Prostate gland (tissue), 2 donors: Measurements from ENCODE around the gene DEXI. TPM values are rescaled to one million over a fixed set of nuclear protein-coding genes. Genes with fewer than 3 reads are reported as not detected.
A peak's percentile ranks its signal among the peaks of the same experiment; 100 is the strongest.

Experiments
- DNase-seq: peaks from one replicate; pipeline ENCODE4 v3.0.0-alpha.2; 2019; ENCODE audit warnings: low spot score
- H3K27ac ChIP-seq, 2 donors: fragments of 200-600 bp; sonication (generic); 2 replicates each; pipeline ENCODE4 v1.5.1; 2017 to 2019
- H3K27me3 ChIP-seq: fragments of 200-600 bp; sonication (generic); replicated peaks from 2 replicates; pipeline ENCODE4 v1.5.1; 2019; ENCODE audit not compliant: insufficient read depth
- H3K36me3 ChIP-seq, 2 donors: fragments of 200-600 bp; sonication (generic); 1 replicate in 1 of 2; 2 replicates in 1 of 2; pipeline versions ENCODE4 v1.5.1 to v1.8.1; 2017 to 2019
- H3K4me1 ChIP-seq: fragments of 200-600 bp; sonication (generic); replicated peaks from 2 replicates; pipeline ENCODE4 v1.5.1; 2019
- H3K4me3 ChIP-seq, 2 donors: fragments of 200-600 bp; sonication (generic); 2 replicates each; pipeline ENCODE4 v1.5.1; 2017 to 2019
- H3K9me3 ChIP-seq: fragments of 200-600 bp; sonication (generic); 2 replicates; pipeline ENCODE4 v1.5.1; 2017
- CTCF ChIP-seq, 4 experiments: fragments of 200-600 bp in 2 of 4; fragments of 450-650 bp in 2 of 4; sonication (generic) in 2 of 4; IDR thresholded peaks; 1 replicate in 3 of 4; 2 replicates in 1 of 4; pipeline ENCODE4 v1.5.1; 2016 to 2019; ENCODE audit warnings: antibody characterized with exemption in 4 of 4, mild to moderate bottlenecking in 2 of 4, moderate library complexity in 2 of 4
- POLR2A ChIP-seq: fragments of 450-650 bp; IDR thresholded peaks from one replicate; pipeline ENCODE4 v1.6.1; 2016; ENCODE audit warnings: antibody characterized with exemption, mild to moderate bottlenecking
- POLR2AphosphoS5 ChIP-seq: sonication (generic); formaldehyde crosslinking; IDR thresholded peaks from one replicate; pipeline ENCODE4 v1.6.1; 2017; ENCODE audit warnings: antibody characterized with exemption
- WGBS: methylation state at CpG from one replicate; pipeline ENCODE4 v1.1.5; 2018; 5-methylcytosine and 5-hydroxymethylcytosine counted together
- intact Hi-C: fragments of 100-400 bp; cut with DNase I; formaldehyde crosslinking; loops from one replicate; pipeline ENCODE4 v1.14.2; 2022
- total RNA-seq, 2 donors: library from RNA; depleted of rRNA; stranded (reverse); fragments of >200 nt; gene quantifications; one replicate each; pipeline ENCODE4 v1.1.0, GENCODE V29; 2016

Gene DEXI
- total RNA-seq, 2 donors from 2014 or later = 95.5 to 96.9 TPM

GRCh38 chr16:10951026-10951425 lies 8.8 kb upstream of the DEXI start:
- peaks cover 9% of the 10 kb centered on the region for H3K4me1 ChIP-seq
- no peaks in the 10 kb centered on the region for H3K27me3 ChIP-seq
- H3K27ac ChIP-seq = no peak overlapping the region
- TF ChIP-seq CTCF (IDR thresholded peaks at IDR 0.05) = no peak
- TF ChIP-seq POLR2A = no peak
- TF ChIP-seq POLR2AphosphoS5 = no peak
- no peak for DNase-seq
- no peaks in the 10 kb centered on the region for H3K9me3 ChIP-seq
- 57% methylated on average over 4 of the region's 4 CpGs for WGBS
- no peak overlapping the region for H3K4me3 ChIP-seq
- intact Hi-C loops = no loop called here
- H3K36me3 ChIP-seq = no peaks in the 10 kb centered on the region

GRCh38 chr16:10950393-10950792 lies 8.1 kb upstream of the DEXI start:
- Histone ChIP-seq H3K27me3 (no peaks in the 10 kb centered on the region), H3K9me3 (no peaks in the 10 kb centered on the region), H3K27ac (no peak overlapping the region), H3K36me3 (no peaks in the 10 kb centered on the region), H3K4me1 (peaks cover 13% of the 10 kb centered on the region), H3K4me3 (no peak overlapping the region)
- intact Hi-C loops = no loop called here
- TF ChIP-seq CTCF (IDR thresholded peaks at IDR 0.05) (no peak), POLR2AphosphoS5 (no peak)
- DNase-seq = no peak
- WGBS = 46% methylated on average over 5 of the region's 5 CpGs

- no peak overlapping the region for H3K27ac ChIP-seq
- peaks cover 20% of the 10 kb centered on the region for H3K4me1 ChIP-seq
Observed at GRCh38 chr16:10949424-10949970, 7.2 kb upstream of the DEXI start.

GRCh38 chr16:10947211-10947787 lies 5.0 kb upstream of the DEXI start:
- no peak overlapping the region for H3K4me3 ChIP-seq
- no peaks in the 10 kb centered on the region for H3K36me3 ChIP-seq
- intact Hi-C loops = loop anchor here (10.0 kb wide), 1 partner anchor 968 kb away; the partner anchor contains the start of gene GSPT1
- H3K27me3 ChIP-seq = no peaks in the 10 kb centered on the region
- H3K4me1 ChIP-seq = peaks cover 20% of the 10 kb centered on the region
- no peak for DNase-seq
- no peaks in the 10 kb centered on the region for H3K9me3 ChIP-seq
- 76% methylated on average over 10 of the region's 10 CpGs for WGBS
- TF ChIP-seq CTCF (IDR thresholded peaks at IDR 0.05) = no peak
- TF ChIP-seq POLR2A = no peak
- no peak for TF ChIP-seq POLR2AphosphoS5
- no peak overlapping the region for H3K27ac ChIP-seq

More at GRCh38 chr16:10949424-10949970, 7.2 kb upstream of the DEXI start:
- TF ChIP-seq CTCF (IDR thresholded peaks at IDR 0.05) (peak in 1 of 4 experiments; percentile 13), POLR2A (no peak)
- DNase-seq = no peak
- intact Hi-C loops = loop anchor here (10.0 kb wide), 1 partner anchor 965 kb away; the partner anchor contains the start of gene GSPT1
- Histone ChIP-seq H3K36me3 (no peaks in the 10 kb centered on the region), H3K27me3 (no peaks in the 10 kb centered on the region), H3K9me3 (no peaks in the 10 kb centered on the region), H3K4me3 (no peak overlapping the region)
- 76% methylated on average over 7 of the region's 7 CpGs for WGBS

GRCh38 chr16:10946308-10946707 lies 4.0 kb upstream of the DEXI start:
- DNase-seq = no peak
- no peak for TF ChIP-seq CTCF (IDR thresholded peaks at IDR 0.05)
- TF ChIP-seq POLR2A = no peak
- no peak for TF ChIP-seq POLR2AphosphoS5
- WGBS = 35% methylated on average over 5 of the region's 5 CpGs
- Histone ChIP-seq H3K4me3 (no peak overlapping the region), H3K36me3 (no peaks in the 10 kb centered on the region), H3K4me1 (peaks cover 20% of the 10 kb centered on the region), H3K9me3 (no peaks in the 10 kb centered on the region), H3K27me3 (no peaks in the 10 kb centered on the region), H3K27ac (no peak overlapping the region)
- intact Hi-C loops = loop anchor here (10.0 kb wide), 1 partner anchor 968 kb away; the partner anchor contains the start of gene GSPT1
